Upper lobe of left lung (tissue), 6 donors: ENCODE measurements around the gene IFTAP. TPM values are rescaled to one million over a fixed set of nuclear protein-coding genes. Genes with fewer than 3 reads are reported as not detected.

Experiments used
- ATAC-seq, 2 donors: fragments of 200-7000 bp; cut with Tn5 transposase; one replicate each; pipeline ENCODE4 v1.9.1; 2022; ENCODE audit warnings: mild to moderate bottlenecking in 2 of 2, moderate library complexity in 2 of 2; ENCODE audit not compliant: low FRiP score in 2 of 2
- DNase-seq, 2 donors: peaks; one replicate each; pipeline ENCODE4 v3.0.0-alpha.2; 2019 to 2020
- H3K27ac ChIP-seq, 4 donors: fragments of 200-600 bp; sonication (generic); one replicate each; pipeline ENCODE4 v1.5.1; 2016 to 2019
- H3K27me3 ChIP-seq, 4 donors: fragments of 200-600 bp; sonication (generic); one replicate each; pipeline ENCODE4 v1.5.1; 2017 to 2019
- H3K36me3 ChIP-seq, 4 donors: fragments of 200-600 bp; sonication (generic); one replicate each; pipeline ENCODE4 v1.5.1; 2016 to 2019
- H3K4me1 ChIP-seq, 4 donors: fragments of 200-600 bp; sonication (generic); one replicate each; pipeline ENCODE4 v1.5.1; 2018 to 2019
- H3K4me3 ChIP-seq, 4 donors: fragments of 200-600 bp; sonication (generic); one replicate each; pipeline ENCODE4 v1.5.1; 2017 to 2019; ENCODE audit warnings: mild to moderate bottlenecking in 2 of 4, moderate library complexity in 1 of 4
- H3K9me3 ChIP-seq, 4 donors: fragments of 200-600 bp; sonication (generic); one replicate each; pipeline ENCODE4 v1.5.1; 2018 to 2019
- EP300 ChIP-seq, 4 donors: sonication (generic); formaldehyde crosslinking; IDR thresholded peaks; one replicate each; pipeline ENCODE4 v1.5.1; 2017; ENCODE audit warnings: antibody characterized with exemption in 4 of 4, control low read depth in 2 of 4
- POLR2A ChIP-seq, 4 donors: fragments of 450-650 bp; IDR thresholded peaks; one replicate each; pipeline ENCODE4 v1.5.1; 2016 to 2017; ENCODE audit warnings: antibody characterized with exemption in 4 of 4, mild to moderate bottlenecking in 2 of 4
- POLR2AphosphoS5 ChIP-seq, 2 donors: sonication (generic); formaldehyde crosslinking; IDR thresholded peaks; one replicate each; pipeline ENCODE4 v1.5.1; 2017; ENCODE audit warnings: antibody characterized with exemption in 2 of 2
- WGBS, 2 donors: methylation state at CpG; one replicate each; pipeline ENCODE4 v1.1.5; 2017 to 2018; 5-methylcytosine and 5-hydroxymethylcytosine counted together
- total RNA-seq, 6 donors: library from RNA; depleted of rRNA in 4 of 6; stranded (reverse); fragments of >200 nt in 4 of 6; gene quantifications; one replicate each; pipeline versions ENCODE4 v1.1.0 to v1.2.1, GENCODE V29; 2016 to 2021
- TF ChIP-seq, protein P1 (sequence below), 6 experiments: fragments of 450-650 bp in 4 of 6; fragments of 200-600 bp in 2 of 6; sonication (generic) in 2 of 6; IDR thresholded peaks; one replicate each; pipeline ENCODE4 v1.5.1; 2016 to 2019; ENCODE audit warnings: antibody characterized with exemption in 6 of 6
- donor health status: DM: no; HTN: no; CAD: no; lungs with moderate emphysema.
- donor health status: DM: no; HTN: yes; CAD: no; lungs with severe emphysema.

The IFTAP gene
- total RNA-seq, 6 donors from 2014 or later: 8.7 to 38.5 (median 20.0) TPM

DNA sequence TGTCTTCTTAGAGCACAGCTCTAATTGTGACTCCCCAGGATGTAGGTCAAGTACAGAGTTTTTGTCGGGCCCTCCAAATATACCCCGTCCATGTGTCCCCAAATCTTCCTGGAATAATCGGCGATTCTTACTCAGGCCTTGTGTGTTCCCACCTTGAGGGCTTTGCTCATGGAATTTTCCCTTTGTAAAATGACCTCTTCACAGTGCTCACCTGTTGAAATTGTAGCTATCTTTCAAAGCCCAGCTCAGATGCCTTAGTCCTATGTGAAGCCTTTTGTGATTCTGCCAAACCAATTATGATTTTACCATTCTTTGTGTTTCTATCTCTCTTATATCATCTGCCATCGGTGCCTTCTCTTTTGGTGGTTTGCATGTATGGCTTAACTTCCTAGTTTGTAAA is 33.8 kb downstream of the IFTAP start:
- TF ChIP-seq EP300 (IDR thresholded peaks at IDR 0.05): no peak
- WGBS, 2 donors: 92 to 93% methylated on average over 5 of the region's 5 CpGs
- Histone ChIP-seq H3K4me3 (no peak overlapping the region), H3K4me1 (no peaks in the 10 kb centered on the region), H3K27me3 (no peaks in the 10 kb centered on the region), H3K27ac (no peak overlapping the region), H3K36me3 (no peaks in the 10 kb centered on the region), H3K9me3 (no peaks in the 10 kb centered on the region)
- DNase-seq (no peak), ATAC-seq (no peak)

DNA sequence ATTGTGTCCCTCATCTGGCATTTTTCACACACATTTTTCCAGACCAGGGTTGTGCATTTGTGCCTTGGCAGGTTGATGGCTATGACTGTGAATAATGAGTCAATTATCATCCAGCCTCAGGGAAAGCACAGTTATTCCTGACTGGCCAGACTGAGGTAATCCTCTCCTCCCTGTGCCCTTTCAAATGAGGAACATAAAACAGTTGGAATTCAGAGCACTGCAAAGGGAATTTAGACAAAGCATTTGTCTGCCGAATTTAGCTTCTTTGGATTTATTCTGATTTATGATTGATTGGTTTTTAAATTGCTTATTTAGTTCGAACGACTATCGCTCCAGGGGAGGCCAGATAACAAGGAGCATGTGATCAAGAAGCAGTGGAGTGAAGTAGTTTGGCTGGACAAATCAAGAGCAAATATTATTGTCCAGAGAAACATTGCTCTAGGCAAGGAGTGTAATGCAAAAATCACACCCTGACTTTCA is 34.5 kb downstream of the IFTAP start:
- ATAC-seq (no peak), DNase-seq (no peak)
- H3K9me3 ChIP-seq: no peaks in the 10 kb centered on the region
- no peak overlapping the region for H3K4me3 ChIP-seq
- TF ChIP-seq EP300 (IDR thresholded peaks at IDR 0.05): no peak
- TF ChIP-seq POLR2A (IDR thresholded peaks at IDR 0.05): no peak
- TF ChIP-seq POLR2AphosphoS5 (IDR thresholded peaks at IDR 0.05): no peak
- TF ChIP-seq, protein P1, sequence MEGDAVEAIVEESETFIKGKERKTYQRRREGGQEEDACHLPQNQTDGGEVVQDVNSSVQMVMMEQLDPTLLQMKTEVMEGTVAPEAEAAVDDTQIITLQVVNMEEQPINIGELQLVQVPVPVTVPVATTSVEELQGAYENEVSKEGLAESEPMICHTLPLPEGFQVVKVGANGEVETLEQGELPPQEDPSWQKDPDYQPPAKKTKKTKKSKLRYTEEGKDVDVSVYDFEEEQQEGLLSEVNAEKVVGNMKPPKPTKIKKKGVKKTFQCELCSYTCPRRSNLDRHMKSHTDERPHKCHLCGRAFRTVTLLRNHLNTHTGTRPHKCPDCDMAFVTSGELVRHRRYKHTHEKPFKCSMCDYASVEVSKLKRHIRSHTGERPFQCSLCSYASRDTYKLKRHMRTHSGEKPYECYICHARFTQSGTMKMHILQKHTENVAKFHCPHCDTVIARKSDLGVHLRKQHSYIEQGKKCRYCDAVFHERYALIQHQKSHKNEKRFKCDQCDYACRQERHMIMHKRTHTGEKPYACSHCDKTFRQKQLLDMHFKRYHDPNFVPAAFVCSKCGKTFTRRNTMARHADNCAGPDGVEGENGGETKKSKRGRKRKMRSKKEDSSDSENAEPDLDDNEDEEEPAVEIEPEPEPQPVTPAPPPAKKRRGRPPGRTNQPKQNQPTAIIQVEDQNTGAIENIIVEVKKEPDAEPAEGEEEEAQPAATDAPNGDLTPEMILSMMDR (IDR thresholded peaks at IDR 0.05): no peak
- 83 to 86% methylated on average over 4 of the region's 4 CpGs for WGBS, 2 donors
- no peak overlapping the region for H3K27ac ChIP-seq
- H3K4me1 ChIP-seq: no peaks in the 10 kb centered on the region
- H3K27me3 ChIP-seq: no peaks in the 10 kb centered on the region
- no peaks in the 10 kb centered on the region for H3K36me3 ChIP-seq

DNA sequence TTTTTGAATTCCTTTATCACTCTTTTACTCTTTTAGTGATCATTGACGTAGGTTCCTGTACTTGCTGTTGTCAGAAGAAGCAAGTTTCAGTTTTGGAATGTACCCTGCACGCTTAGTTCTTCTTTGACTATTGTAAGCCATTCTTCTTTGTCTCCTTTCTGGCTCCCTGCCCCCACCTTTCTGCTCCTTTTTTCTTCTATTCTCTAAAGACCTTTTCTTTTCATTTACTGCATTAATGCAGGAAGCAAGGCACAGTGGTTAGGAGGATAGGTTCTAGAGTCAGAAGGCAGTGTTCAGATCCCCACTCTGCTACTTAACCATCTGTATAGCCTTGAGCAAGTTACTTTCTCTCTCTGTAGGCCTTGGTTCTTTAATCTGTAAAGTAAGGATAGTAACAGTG is 37.5 kb downstream of the IFTAP start:
- H3K4me1 ChIP-seq: no peaks in the 10 kb centered on the region
- ATAC-seq (no peak), DNase-seq (no peak)
- H3K27me3 ChIP-seq: no peaks in the 10 kb centered on the region
- no peak overlapping the region for H3K4me3 ChIP-seq
- 67 to 71% methylated on average over 2 of the region's 2 CpGs for WGBS, 2 donors
- TF ChIP-seq POLR2AphosphoS5 (IDR thresholded peaks at IDR 0.05) (no peak), EP300 (IDR thresholded peaks at IDR 0.05) (no peak), POLR2A (IDR thresholded peaks at IDR 0.05) (no peak)
- TF ChIP-seq, protein P1 (IDR thresholded peaks at IDR 0.05): no peak
- H3K27ac ChIP-seq: no peak overlapping the region
- no peaks in the 10 kb centered on the region for H3K36me3 ChIP-seq
- no peaks in the 10 kb centered on the region for H3K9me3 ChIP-seq

DNA sequence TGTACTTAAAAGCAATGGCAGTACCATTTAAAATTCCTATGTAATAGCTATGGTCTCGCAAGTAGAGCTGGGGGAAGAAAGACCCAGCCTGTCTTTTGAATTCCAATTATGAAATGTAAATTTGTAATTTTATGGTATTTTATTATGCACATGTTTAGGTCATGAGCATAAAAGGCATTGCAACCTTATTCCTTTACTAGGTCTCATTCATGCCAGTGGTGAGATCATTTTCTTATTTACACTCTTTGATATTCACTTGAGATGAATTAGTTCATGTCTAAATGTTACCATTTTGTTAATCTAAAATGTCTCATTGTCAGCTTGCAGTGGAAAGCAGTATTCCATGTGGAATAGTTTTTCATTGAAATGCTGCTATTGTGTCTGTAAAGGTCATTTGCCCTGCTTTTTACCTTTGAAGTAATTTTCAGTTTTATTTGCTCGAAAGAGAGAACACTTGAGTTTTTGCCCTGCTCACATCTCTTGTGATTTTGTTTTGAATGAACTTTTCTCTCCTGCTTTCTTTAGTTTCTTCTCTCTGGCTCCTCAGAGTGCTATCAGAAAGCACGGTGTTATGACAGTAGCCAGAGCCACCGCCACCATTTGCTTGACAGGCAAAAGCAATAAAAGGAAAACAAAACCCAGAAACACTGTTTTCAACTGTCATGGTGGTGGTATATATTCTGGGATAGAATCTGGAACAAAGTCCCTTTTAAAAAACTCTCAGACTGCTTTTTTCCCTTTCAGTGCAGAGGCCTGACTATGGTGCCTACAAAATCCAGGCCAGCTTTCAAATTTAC is 41.0 kb downstream of the IFTAP start:
- Histone ChIP-seq H3K9me3 (no peaks in the 10 kb centered on the region), H3K27ac (no peak overlapping the region), H3K27me3 (no peaks in the 10 kb centered on the region), H3K4me1 (peaks cover 0 to 3% (median 2%) of the 10 kb centered on the region in 4 donors), H3K4me3 (no peak overlapping the region), H3K36me3 (no peaks in the 10 kb centered on the region)
- no peak for DNase-seq
- TF ChIP-seq POLR2A (IDR thresholded peaks at IDR 0.05): no peak
- TF ChIP-seq EP300 (IDR thresholded peaks at IDR 0.05): no peak
- TF ChIP-seq, protein P1 (IDR thresholded peaks at IDR 0.05): no peak
- TF ChIP-seq POLR2AphosphoS5 (IDR thresholded peaks at IDR 0.05): no peak
- WGBS, 2 donors: 95 to 96% methylated on average over 4 of the region's 4 CpGs
- no peak for ATAC-seq

DNA sequence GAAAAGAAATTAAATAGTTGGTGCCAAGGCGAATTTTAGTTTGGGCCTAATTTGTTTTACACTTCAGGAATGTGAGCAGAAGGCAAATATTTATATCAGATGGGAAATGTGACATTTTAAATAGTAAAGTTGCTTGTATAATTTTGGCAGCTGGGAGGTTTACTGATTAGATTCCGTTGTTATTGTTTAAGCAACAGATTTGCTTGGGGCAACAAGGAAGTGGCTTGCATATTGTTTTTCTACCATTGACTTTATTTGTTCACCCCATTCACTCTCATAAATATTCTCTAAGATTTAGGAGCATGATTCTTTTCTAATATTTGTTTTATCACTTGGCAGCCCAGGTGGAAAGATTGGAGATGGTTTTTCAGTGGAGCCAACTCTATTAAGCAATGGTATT is 44.3 kb downstream of the IFTAP start:
- ATAC-seq (no peak), DNase-seq (no peak)
- no peak overlapping the region for H3K4me3 ChIP-seq
- H3K27me3 ChIP-seq: no peaks in the 10 kb centered on the region
- TF ChIP-seq, protein P1 (IDR thresholded peaks at IDR 0.05): no peak
- TF ChIP-seq POLR2AphosphoS5 (IDR thresholded peaks at IDR 0.05) (no peak), EP300 (IDR thresholded peaks at IDR 0.05) (no peak), POLR2A (IDR thresholded peaks at IDR 0.05) (no peak)
- no peaks in the 10 kb centered on the region for H3K36me3 ChIP-seq
- no peak overlapping the region for H3K27ac ChIP-seq
- 47 to 51% methylated on average over 2 of the region's 2 CpGs for WGBS, 2 donors
- H3K9me3 ChIP-seq: no peaks in the 10 kb centered on the region
- H3K4me1 ChIP-seq: peaks cover 0 to 3% (median 2%) of the 10 kb centered on the region in 4 donors
